GM12874 (cell line): ENCODE results near the gene C10orf95.

Experiments
- TF ChIP-seq, protein P1 (sequence below): IDR thresholded peaks from 2 replicates; pipeline ENCODE4 v1.5.1; 2011; ENCODE audit warnings: low read depth, mild to moderate bottlenecking, control low read depth, low read length, moderate library complexity; ENCODE audit not compliant: insufficient read depth

Gene C10orf95

DNA sequence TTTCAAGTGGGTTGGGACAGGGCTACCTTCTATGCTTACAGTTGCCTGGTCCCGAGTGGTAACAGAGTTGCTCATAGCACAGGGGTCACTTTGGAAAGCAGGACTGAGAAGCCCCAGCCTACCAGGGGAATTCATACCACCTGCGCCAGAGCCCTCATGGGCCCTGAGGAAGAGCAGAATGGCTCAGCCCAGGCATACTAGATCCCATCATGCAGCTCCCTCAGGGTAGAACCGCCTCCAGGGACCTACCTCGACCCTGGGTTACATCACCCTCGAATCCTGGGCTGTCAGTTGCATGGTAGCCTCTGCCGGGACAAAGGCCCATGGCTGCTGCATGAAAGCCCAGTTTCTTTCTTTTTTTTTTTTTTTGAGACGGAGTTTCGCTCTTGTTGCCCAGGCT lies 21.9 kb downstream of the C10orf95 start:
- TF ChIP-seq, protein P1, sequence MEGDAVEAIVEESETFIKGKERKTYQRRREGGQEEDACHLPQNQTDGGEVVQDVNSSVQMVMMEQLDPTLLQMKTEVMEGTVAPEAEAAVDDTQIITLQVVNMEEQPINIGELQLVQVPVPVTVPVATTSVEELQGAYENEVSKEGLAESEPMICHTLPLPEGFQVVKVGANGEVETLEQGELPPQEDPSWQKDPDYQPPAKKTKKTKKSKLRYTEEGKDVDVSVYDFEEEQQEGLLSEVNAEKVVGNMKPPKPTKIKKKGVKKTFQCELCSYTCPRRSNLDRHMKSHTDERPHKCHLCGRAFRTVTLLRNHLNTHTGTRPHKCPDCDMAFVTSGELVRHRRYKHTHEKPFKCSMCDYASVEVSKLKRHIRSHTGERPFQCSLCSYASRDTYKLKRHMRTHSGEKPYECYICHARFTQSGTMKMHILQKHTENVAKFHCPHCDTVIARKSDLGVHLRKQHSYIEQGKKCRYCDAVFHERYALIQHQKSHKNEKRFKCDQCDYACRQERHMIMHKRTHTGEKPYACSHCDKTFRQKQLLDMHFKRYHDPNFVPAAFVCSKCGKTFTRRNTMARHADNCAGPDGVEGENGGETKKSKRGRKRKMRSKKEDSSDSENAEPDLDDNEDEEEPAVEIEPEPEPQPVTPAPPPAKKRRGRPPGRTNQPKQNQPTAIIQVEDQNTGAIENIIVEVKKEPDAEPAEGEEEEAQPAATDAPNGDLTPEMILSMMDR: no peak

DNA sequence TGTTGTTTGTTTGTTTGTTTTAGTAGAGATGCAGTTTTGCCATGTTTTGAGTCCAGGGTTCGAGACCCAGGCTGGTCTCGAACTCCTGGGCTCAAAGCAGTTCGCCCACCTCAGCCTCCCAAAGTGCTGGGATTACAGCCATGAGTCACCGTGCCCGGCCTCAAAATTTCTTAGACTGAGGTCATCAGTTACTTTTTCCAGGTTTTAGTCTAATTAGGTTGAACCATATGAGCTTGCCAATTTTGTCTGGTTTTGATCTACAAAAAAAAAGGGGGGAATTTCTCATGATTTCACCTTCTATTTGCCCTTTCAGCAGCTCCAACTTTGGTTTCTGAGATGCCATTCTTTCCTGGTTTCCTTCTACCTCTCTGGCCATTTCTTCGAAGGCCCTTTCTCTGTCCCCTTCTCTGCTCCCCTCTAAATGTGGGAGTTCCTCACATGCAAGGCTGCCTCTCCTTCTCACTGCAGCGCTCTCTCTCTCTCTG lies 24.5 kb downstream of the C10orf95 start:
- TF ChIP-seq, protein P1: no peak

DNA sequence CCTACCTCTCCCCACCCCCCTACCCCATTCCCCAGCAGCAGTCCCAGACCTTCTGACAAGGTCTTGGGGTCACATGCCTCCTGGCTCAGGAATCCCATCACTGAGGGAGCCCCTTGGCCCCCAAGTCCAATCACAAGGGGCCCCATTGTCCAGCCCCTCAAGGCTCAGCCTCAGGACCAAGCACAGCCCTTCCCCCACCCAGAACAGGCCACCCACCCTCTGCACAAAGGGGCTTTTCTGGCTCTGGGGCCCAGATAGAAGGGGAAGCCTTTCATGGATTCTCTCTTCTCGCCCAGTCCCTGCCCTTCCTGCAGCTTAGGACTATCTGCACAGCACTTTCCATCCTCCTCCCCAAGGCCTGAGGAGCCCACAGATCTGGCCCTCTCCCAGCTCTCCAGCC lies 25.9 kb downstream of the C10orf95 start:
- TF ChIP-seq, protein P1: no peak

DNA sequence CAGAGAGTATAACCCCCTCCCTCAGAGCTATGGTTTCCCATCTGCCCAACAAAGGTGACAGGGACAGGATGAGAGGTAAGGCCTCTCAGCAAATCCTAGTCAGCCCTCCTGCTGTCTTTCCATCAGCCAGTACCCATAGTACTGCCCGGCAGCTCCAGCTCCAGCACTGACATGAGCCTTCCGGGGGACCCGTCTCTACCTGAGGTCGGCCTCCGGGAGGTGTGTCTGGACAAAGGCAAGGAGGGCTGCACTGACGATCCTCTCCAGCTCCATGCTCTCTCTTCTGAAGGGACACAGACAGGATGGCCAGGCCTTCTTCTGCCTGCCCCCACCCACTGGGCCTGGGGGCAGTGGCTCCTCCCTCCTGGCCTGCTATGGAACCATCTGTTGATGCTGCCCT lies 26.4 kb downstream of the C10orf95 start:
- TF ChIP-seq, protein P1: no peak

DNA sequence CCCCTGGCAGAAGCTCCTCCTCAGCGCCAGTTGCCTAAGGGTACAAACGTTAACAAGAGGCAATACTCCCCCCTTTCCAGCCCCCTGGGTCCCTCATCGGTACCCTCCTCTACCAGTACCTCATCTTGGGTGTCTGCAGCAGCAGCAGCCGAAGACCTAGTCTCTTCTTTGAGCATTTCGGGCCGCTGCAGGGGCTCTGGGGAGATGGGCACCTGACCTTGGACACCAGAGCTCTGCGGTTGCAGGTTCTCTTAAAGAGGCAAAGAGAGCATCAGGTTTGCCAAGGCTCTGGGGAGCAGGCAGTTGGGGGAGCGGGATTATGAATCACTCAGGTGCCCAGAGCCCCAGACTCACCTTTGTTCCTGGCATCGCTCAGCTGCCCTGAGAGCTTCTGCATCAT lies 27.2 kb downstream of the C10orf95 start:
- TF ChIP-seq, protein P1: no peak

DNA sequence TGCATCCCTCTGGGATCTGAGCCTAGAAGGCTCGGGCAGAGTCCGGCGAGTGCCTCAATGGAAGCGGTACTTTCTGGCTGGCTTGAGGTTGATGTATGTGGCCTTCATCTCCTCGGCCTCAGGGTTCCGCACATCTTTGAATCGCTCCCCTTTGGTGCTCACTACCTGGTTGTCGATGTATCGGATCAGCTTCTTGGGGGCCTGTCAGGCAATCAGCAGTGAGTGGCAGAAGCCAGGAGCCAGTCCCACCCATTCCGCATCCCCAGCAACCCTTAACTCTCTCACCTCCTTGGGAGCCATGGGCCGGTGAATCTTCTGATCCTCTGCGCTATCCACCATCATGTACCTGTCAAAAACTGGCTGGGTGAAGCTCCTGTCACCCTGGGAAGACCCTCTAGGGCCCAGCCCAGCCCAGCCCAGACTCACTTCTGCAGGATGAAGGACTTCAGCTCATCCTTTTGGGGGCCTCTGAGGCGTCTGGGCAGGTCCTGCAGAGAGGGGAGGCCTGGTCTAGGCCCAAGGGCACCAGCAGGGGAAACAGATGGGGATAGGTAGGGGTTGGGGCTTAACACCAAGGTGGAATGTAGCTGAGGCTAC lies 27.9 kb downstream of the C10orf95 start:
- TF ChIP-seq, protein P1: no peak

DNA sequence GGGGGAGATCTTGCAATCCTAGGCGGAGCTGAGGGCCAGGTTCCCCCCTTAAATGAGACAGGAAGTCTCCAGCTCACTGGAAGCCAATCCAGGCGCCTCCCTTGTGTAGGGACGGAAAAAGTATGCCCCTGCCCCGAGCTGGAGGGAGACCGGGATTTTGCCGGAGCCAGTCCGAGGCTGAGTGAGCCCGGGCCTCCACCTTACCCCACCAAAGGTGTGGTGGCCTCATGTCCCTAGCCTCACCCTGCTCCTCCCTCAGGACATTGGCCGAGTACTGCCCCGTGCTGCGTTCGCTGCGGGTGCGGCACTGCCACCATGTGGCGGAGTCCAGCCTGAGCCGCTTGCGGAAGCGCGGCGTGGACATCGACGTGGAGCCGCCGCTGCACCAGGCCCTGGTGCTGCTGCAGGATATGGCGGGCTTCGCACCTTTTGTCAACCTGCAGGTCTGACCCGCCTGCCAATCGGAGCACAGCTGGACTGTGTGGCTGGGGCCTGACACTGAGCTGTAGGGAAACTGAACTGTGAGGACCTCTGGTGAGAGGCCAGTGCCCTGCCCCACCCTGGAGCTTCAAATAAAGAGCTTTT lies 28.7 kb downstream of the C10orf95 start:
- TF ChIP-seq, protein P1: peak; percentile 87
